HCT116 (cell line): Measurements from ENCODE around the gene GPC5. TPM values are rescaled to one million over a fixed set of nuclear protein-coding genes. Genes with fewer than 3 reads are reported as not detected.

Source experiments
- ATAC-seq: fragments of 200-7000 bp; cut with Tn5 transposase; 2 replicates; pipeline ENCODE4 v1.9.1; 2020; ENCODE audit warnings: mild to moderate bottlenecking, moderate library complexity
- BruUV-seq: library from RNA; stranded (reverse); fragments of 400-500 nt; replicated peaks from 2 replicates; lab custom pipeline; 2021; lab: Mats Ljungman, UMichigan
- CTCF ChIA-PET: fragments of 300-600 bp; sonication (Branson Sonifier 250); formaldehyde crosslinking; loops from one replicate; lab custom pipeline; 2021; ENCODE audit warnings: antibody characterized with exemption; lab: Charles Lee
- POLR2A ChIA-PET: fragments of 300-600, 350-600 bp; sonication (Branson Sonifier 250); formaldehyde crosslinking; loops from one replicate; lab custom pipeline; 2021; ENCODE audit warnings: antibody characterized with exemption; lab: Charles Lee
- RAD21 ChIA-PET, 2 experiments: fragments of 300-600 bp; sonication (Branson Sonifier 250); formaldehyde crosslinking; loops; one replicate each; lab custom pipeline; 2023; ENCODE audit warnings: low total read pairs in 2 of 2; ENCODE audit not compliant: uncharacterized antibody in 2 of 2, unreplicated experiment in 2 of 2, low non-redundant PET in 1 of 2; lab: Charles Lee
- DNase-seq: peaks from one replicate; pipeline ENCODE4 v3.0.0-alpha.2; 2010; ENCODE audit warnings: low read depth, low spot score
- H2AFZ ChIP-seq: fragments of 200-600 bp; shearing (Covaris generic), sonication (generic); 2 replicates; pipeline ENCODE4 v1.6.1; 2017; ENCODE audit warnings: low read depth, mixed run types, mixed read lengths, antibody characterized with exemption, low read length; ENCODE audit not compliant: poor library complexity, severe bottlenecking
- H3K27ac ChIP-seq: 2 replicates; pipeline ENCODE4 v1.5.1; 2012; ENCODE audit warnings: low read depth, low read length
- H3K27me3 ChIP-seq: fragments of 200-600 bp; sonication (generic); 2 replicates; pipeline ENCODE4 v1.6.1; 2016; ENCODE audit warnings: mixed run types, low read length, mixed read lengths; ENCODE audit not compliant: insufficient read depth
- H3K36me3 ChIP-seq, 2 experiments: fragments of 200-500 bp in 1 of 2; fragments of 200-600 bp in 1 of 2; sonication (Bioruptor generic) in 1 of 2; sonication (generic) in 1 of 2; 2 replicates each; pipeline versions ENCODE4 v1.5.1 to v1.6.1; 2014 to 2016; ENCODE audit warnings: low read length in 2 of 2, inconsistent platforms in 1 of 2, mixed read lengths in 1 of 2, mixed run types in 1 of 2; ENCODE audit not compliant: insufficient read depth in 2 of 2, control insufficient read depth in 1 of 2
- H3K4me1 ChIP-seq, 2 experiments: fragments of 200-600 bp in 1 of 2; sonication (generic) in 1 of 2; 2 replicates each; pipeline versions ENCODE4 v1.5.1 to v1.6.1; 2012 to 2017; ENCODE audit warnings: low read length in 2 of 2, inconsistent platforms in 1 of 2, mild to moderate bottlenecking in 1 of 2, mixed read lengths in 1 of 2, mixed run types in 1 of 2, moderate library complexity in 1 of 2; ENCODE audit not compliant: insufficient read depth in 2 of 2, control insufficient read depth in 1 of 2
- H3K4me2 ChIP-seq: fragments of 200-600 bp; sonication (generic); 2 replicates; pipeline ENCODE4 v1.6.1; 2017; ENCODE audit warnings: mixed run types, low read length, mixed read lengths
- H3K4me3 ChIP-seq, 2 experiments: fragments of 200-600 bp in 1 of 2; sonication (generic) in 1 of 2; replicated peaks in 1 of 2; 2 replicates each; pipeline ENCODE4 v1.5.1; 2011 to 2016; ENCODE audit warnings: low read length in 2 of 2, control low read depth in 1 of 2, low read depth in 1 of 2, mild to moderate bottlenecking in 1 of 2, mixed read lengths in 1 of 2, mixed run types in 1 of 2
- H3K79me2 ChIP-seq: fragments of 200-600 bp; sonication (generic); 2 replicates; pipeline ENCODE4 v1.6.1; 2017; ENCODE audit warnings: mild to moderate bottlenecking, mixed run types, low read length, moderate library complexity, mixed read lengths; ENCODE audit not compliant: insufficient read depth
- H3K9ac ChIP-seq: fragments of 200-600 bp; sonication (generic); 2 replicates; pipeline ENCODE4 v1.6.1; 2016; ENCODE audit warnings: low read length, mixed read lengths
- H3K9me2 ChIP-seq: fragments of 200-600 bp; sonication (generic), shearing (Covaris generic); 2 replicates; pipeline ENCODE4 v1.6.1; 2017; ENCODE audit warnings: mixed run types, mild to moderate bottlenecking, moderate library complexity; ENCODE audit not compliant: insufficient read depth
- H3K9me3 ChIP-seq, 2 experiments: fragments of 200-500 bp in 1 of 2; fragments of 200-600 bp in 1 of 2; sonication (Bioruptor generic) in 1 of 2; sonication (generic) in 1 of 2; 2 replicates each; pipeline ENCODE4 v1.6.1; 2014 to 2017; ENCODE audit warnings: low read length in 2 of 2, mixed read lengths in 2 of 2, inconsistent platforms in 1 of 2, low read depth in 1 of 2, mild to moderate bottlenecking in 1 of 2, mixed run types in 1 of 2, moderate library complexity in 1 of 2; ENCODE audit not compliant: control insufficient read depth in 1 of 2, insufficient read depth in 1 of 2
- H4K20me1 ChIP-seq: fragments of 200-600 bp; sonication (generic), shearing (Covaris generic); 2 replicates; pipeline ENCODE4 v1.6.1; 2017; ENCODE audit warnings: mixed run types, mild to moderate bottlenecking, moderate library complexity; ENCODE audit not compliant: insufficient read depth
- CBX3 ChIP-seq: IDR thresholded peaks from 2 replicates; pipeline ENCODE4 v1.6.1; 2012; ENCODE audit warnings: low read depth
- CEBPB ChIP-seq: IDR thresholded peaks from 2 replicates; pipeline ENCODE4 v1.6.1; 2012; ENCODE audit warnings: low read depth
- EGR1 ChIP-seq: IDR thresholded peaks from 2 replicates; pipeline ENCODE4 v1.6.1; 2012; ENCODE audit warnings: low read depth
- ELF1 ChIP-seq: IDR thresholded peaks from 2 replicates; pipeline ENCODE4 v1.6.1; 2012; ENCODE audit warnings: low read depth, borderline replicate concordance
- EZH2phosphoT487 ChIP-seq: fragments of 200-600 bp; IDR thresholded peaks from 2 replicates; pipeline ENCODE4 v1.6.1; 2018; ENCODE audit warnings: antibody characterized with exemption, borderline replicate concordance
- FOSL1 ChIP-seq: IDR thresholded peaks from 2 replicates; pipeline ENCODE4 v1.6.1; 2012; ENCODE audit warnings: low read depth
- JUND ChIP-seq: IDR thresholded peaks from 2 replicates; pipeline ENCODE4 v1.6.1; 2012
- MAX ChIP-seq: IDR thresholded peaks from 2 replicates; pipeline ENCODE4 v1.6.1; 2012
- POLR2A ChIP-seq: IDR thresholded peaks from 2 replicates; pipeline ENCODE4 v1.7.0; 2011; ENCODE audit warnings: borderline replicate concordance; ENCODE audit not compliant: insufficient read depth, insufficient read length; ENCODE audit errors: extremely low read depth
- POLR2AphosphoS5 ChIP-seq: IDR thresholded peaks from 2 replicates; pipeline ENCODE4 v1.6.1; 2011; ENCODE audit warnings: mild to moderate bottlenecking, low read depth, low read length, moderate library complexity
- RAD21 ChIP-seq: IDR thresholded peaks from 2 replicates; pipeline ENCODE4 v1.6.1; 2012; ENCODE audit warnings: low read depth, mild to moderate bottlenecking
- REST ChIP-seq: IDR thresholded peaks from 2 replicates; pipeline ENCODE4 v1.6.1; 2012; ENCODE audit warnings: low read depth
- SRF ChIP-seq: IDR thresholded peaks from 2 replicates; pipeline ENCODE4 v1.6.1; 2012; ENCODE audit warnings: low read depth
- TCF7L2 ChIP-seq: IDR thresholded peaks from 2 replicates; pipeline ENCODE4 v1.7.0; 2011; ENCODE audit warnings: borderline replicate concordance, inconsistent platforms; ENCODE audit not compliant: insufficient read depth, insufficient read length; ENCODE audit errors: extremely low read depth
- YY1 ChIP-seq: IDR thresholded peaks from 2 replicates; pipeline ENCODE4 v1.6.1; 2011; ENCODE audit warnings: low read length, low read depth, moderate library complexity, mild to moderate bottlenecking; ENCODE audit not compliant: insufficient replicate concordance; ENCODE audit errors: extremely low read depth
- ZFX ChIP-seq: fragments of 450-650 bp; IDR thresholded peaks from 2 replicates; pipeline ENCODE4 v1.6.1; 2017
- ZNF274 ChIP-seq: fragments of 200-500 bp; sonication (Bioruptor generic); IDR thresholded peaks from 2 replicates; pipeline ENCODE4 v1.6.1; 2014; ENCODE audit warnings: mild to moderate bottlenecking, low read depth, low read length, inconsistent platforms
- intact Hi-C: fragments of 100-400 bp; cut with micrococcal nuclease; formaldehyde crosslinking; loops from 2 replicates; pipeline ENCODE4 v1.10.0; 2022
- total RNA-seq: library from RNA; stranded (reverse); gene quantifications from one replicate; pipeline ENCODE4 v1.2.1, GENCODE V29; 2021; ENCODE audit not compliant: unreplicated experiment
- TF ChIP-seq, protein P1 (sequence below): IDR thresholded peaks from 2 replicates; pipeline ENCODE4 v1.6.1; 2012
- TF ChIP-seq, protein P2 (sequence below), 3 experiments: fragments of 200-600 bp in 1 of 3; sonication (generic) in 1 of 3; IDR thresholded peaks in 2 of 3; conservative IDR thresholded peaks in 1 of 3; 2 replicates each; pipeline ENCODE4 v1.5.1; 2012 to 2017; ENCODE audit warnings: low read depth in 2 of 3, low read length in 2 of 3, antibody characterized with exemption in 1 of 3, borderline replicate concordance in 1 of 3, control low read depth in 1 of 3, mild to moderate bottlenecking in 1 of 3, mixed read lengths in 1 of 3, mixed run types in 1 of 3, moderate library complexity in 1 of 3; ENCODE audit not compliant: insufficient read depth in 1 of 3
- TF ChIP-seq, protein P3 (sequence below): IDR thresholded peaks from 2 replicates; pipeline ENCODE4 v1.6.1; 2011; ENCODE audit warnings: mild to moderate bottlenecking, low read length, moderate library complexity; ENCODE audit not compliant: insufficient replicate concordance; ENCODE audit errors: extremely low read depth

Gene GPC5
- total RNA-seq, 1 experiment from 2014 or later = not detected

DNA sequence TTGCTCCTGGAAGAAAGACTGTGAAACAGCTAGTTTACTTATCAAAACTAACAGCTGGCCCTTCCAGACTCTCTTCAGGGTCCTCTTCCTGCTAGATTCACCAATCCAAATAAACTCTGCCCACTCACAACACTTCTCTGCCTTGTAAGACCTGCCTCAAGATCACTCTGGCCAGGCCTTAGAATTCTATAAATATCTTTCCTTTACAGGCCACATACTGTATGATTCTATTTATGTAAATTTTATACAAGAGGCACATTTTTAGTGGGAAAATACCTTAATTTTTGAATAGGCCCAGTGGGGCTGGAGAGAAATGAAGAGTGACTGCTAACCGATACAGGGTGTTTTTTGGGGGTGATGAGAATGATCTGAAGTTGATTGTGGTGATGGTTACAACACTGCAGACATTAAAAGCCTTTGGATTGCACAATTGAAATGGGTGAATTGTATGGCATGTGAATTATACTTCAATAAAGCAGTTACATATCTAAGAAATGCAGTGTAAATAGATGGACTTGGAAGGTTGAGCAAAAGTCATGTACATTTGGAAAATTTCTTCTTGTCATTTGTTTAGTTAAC, 141.8 kb downstream of the GPC5 start:
- Histone ChIP-seq H3K27me3 (no peaks in the 10 kb centered on the region), H3K9ac (no peak overlapping the region), H3K4me2 (no peak overlapping the region), H3K36me3 (no peaks in the 10 kb centered on the region), H2AFZ (no peak overlapping the region), H3K27ac (no peak overlapping the region)
- RAD21 ChIA-PET = no interaction called here
- no TSS peak for BruUV-seq
- DNase-seq = no peak
- no peak for ATAC-seq
- CTCF ChIA-PET = no interaction called here
- POLR2A ChIA-PET = no interaction called here
- intact Hi-C loops = no loop called here
- no peak for TF ChIP-seq JUND
- no peak for TF ChIP-seq REST
- TF ChIP-seq CEBPB = no peak
- no peak for TF ChIP-seq EZH2phosphoT487
- no peak for TF ChIP-seq TCF7L2
- TF ChIP-seq MAX = no peak
- no peak for TF ChIP-seq ZFX
- TF ChIP-seq, protein P1, sequence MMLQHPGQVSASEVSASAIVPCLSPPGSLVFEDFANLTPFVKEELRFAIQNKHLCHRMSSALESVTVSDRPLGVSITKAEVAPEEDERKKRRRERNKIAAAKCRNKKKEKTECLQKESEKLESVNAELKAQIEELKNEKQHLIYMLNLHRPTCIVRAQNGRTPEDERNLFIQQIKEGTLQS = no peak
- TF ChIP-seq EGR1 = no peak
- no peak for TF ChIP-seq POLR2A
- no peak for TF ChIP-seq ZNF274
- no peak for TF ChIP-seq YY1
- TF ChIP-seq, protein P2, sequence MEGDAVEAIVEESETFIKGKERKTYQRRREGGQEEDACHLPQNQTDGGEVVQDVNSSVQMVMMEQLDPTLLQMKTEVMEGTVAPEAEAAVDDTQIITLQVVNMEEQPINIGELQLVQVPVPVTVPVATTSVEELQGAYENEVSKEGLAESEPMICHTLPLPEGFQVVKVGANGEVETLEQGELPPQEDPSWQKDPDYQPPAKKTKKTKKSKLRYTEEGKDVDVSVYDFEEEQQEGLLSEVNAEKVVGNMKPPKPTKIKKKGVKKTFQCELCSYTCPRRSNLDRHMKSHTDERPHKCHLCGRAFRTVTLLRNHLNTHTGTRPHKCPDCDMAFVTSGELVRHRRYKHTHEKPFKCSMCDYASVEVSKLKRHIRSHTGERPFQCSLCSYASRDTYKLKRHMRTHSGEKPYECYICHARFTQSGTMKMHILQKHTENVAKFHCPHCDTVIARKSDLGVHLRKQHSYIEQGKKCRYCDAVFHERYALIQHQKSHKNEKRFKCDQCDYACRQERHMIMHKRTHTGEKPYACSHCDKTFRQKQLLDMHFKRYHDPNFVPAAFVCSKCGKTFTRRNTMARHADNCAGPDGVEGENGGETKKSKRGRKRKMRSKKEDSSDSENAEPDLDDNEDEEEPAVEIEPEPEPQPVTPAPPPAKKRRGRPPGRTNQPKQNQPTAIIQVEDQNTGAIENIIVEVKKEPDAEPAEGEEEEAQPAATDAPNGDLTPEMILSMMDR (IDR thresholded peaks at IDR 0.05 in 2 of 3, conservative IDR thresholded peaks at IDR 0.05 in 1 of 3; ENCODE audit: borderline replicate concordance in 1 of 3, insufficient read depth in 1 of 3, low read depth in 2 of 3, low read length in 2 of 3) = no peak
- TF ChIP-seq RAD21 = no peak
- TF ChIP-seq POLR2AphosphoS5 = no peak
- no peak for TF ChIP-seq FOSL1
- TF ChIP-seq, protein P3, sequence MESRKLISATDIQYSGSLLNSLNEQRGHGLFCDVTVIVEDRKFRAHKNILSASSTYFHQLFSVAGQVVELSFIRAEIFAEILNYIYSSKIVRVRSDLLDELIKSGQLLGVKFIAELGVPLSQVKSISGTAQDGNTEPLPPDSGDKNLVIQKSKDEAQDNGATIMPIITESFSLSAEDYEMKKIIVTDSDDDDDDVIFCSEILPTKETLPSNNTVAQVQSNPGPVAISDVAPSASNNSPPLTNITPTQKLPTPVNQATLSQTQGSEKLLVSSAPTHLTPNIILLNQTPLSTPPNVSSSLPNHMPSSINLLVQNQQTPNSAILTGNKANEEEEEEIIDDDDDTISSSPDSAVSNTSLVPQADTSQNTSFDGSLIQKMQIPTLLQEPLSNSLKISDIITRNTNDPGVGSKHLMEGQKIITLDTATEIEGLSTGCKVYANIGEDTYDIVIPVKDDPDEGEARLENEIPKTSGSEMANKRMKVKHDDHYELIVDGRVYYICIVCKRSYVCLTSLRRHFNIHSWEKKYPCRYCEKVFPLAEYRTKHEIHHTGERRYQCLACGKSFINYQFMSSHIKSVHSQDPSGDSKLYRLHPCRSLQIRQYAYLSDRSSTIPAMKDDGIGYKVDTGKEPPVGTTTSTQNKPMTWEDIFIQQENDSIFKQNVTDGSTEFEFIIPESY = no peak
- TF ChIP-seq SRF = no peak
- no peak for TF ChIP-seq ELF1
- no peak for TF ChIP-seq CBX3
- TF ChIP-seq, all 23 proteins: peak for 0
- H3K4me3 ChIP-seq = no peak overlapping the region
- H3K9me2 ChIP-seq = no peaks in the 10 kb centered on the region
- H3K9me3 ChIP-seq = peaks cover 0 to 7% of the 10 kb centered on the region in 2 experiments; a peak in 2 of 4 replicates
- no peaks in the 10 kb centered on the region for H4K20me1 ChIP-seq
- no peaks in the 10 kb centered on the region for H3K79me2 ChIP-seq
- H3K4me1 ChIP-seq = no peaks in the 10 kb centered on the region
